Neuronal stem cell (in vitro differentiated cells): ENCODE measurements around the gene CHPF2.

Source experiments
- DNase-seq: peaks from one replicate; pipeline ENCODE4 v3.0.0-alpha.2; 2013; ENCODE audit warnings: low spot score
- H2AFZ ChIP-seq: one replicate; pipeline ENCODE4 v1.6.1; 2013; ENCODE audit warnings: mild to moderate bottlenecking, low read length, inconsistent platforms
- H2AK5ac ChIP-seq: 2 replicates; pipeline ENCODE4 v1.6.1; 2013; ENCODE audit warnings: low read depth, mild to moderate bottlenecking, inconsistent platforms, low read length, moderate library complexity, mixed read lengths
- H2BK120ac ChIP-seq: 2 replicates; pipeline ENCODE4 v1.6.1; 2013; ENCODE audit warnings: low read depth, mild to moderate bottlenecking, inconsistent platforms, low read length, moderate library complexity, mixed read lengths
- H2BK12ac ChIP-seq: one replicate; pipeline ENCODE4 v1.6.1; 2013; ENCODE audit warnings: low read length, inconsistent platforms
- H2BK15ac ChIP-seq: 2 replicates; pipeline ENCODE4 v1.6.1; 2013; ENCODE audit warnings: mild to moderate bottlenecking, low read length, inconsistent platforms, mixed read lengths
- H2BK5ac ChIP-seq: one replicate; pipeline ENCODE4 v1.6.1; 2013; ENCODE audit warnings: inconsistent platforms, mild to moderate bottlenecking, low read length, moderate library complexity
- H3K14ac ChIP-seq: one replicate; pipeline ENCODE4 v1.6.1; 2013; ENCODE audit warnings: low read length, inconsistent platforms
- H3K18ac ChIP-seq: 2 replicates; pipeline ENCODE4 v1.6.1; 2013; ENCODE audit warnings: low read length, inconsistent platforms
- H3K23ac ChIP-seq: 2 replicates; pipeline ENCODE4 v1.6.1; 2013; ENCODE audit warnings: low read depth, mild to moderate bottlenecking, mixed read lengths, low read length, inconsistent platforms; ENCODE audit not compliant: poor library complexity
- H3K27ac ChIP-seq: replicated peaks from 3 replicates; pipeline ENCODE4 v1.5.1; 2013; ENCODE audit warnings: low read length, inconsistent platforms
- H3K27me3 ChIP-seq, 3 experiments: 2 replicates each; pipeline ENCODE4 v1.6.1; 2013; ENCODE audit warnings: low read length in 3 of 3, mild to moderate bottlenecking in 2 of 3, inconsistent platforms in 1 of 3, low read depth in 1 of 3, mixed read lengths in 1 of 3, moderate library complexity in 1 of 3; ENCODE audit not compliant: control insufficient read depth in 3 of 3, insufficient read depth in 3 of 3
- H3K36me3 ChIP-seq, 2 donors: replicated peaks in 1 of 2; 2 replicates each; pipeline ENCODE4 v1.6.1; 2013; ENCODE audit warnings: low read length in 2 of 2; ENCODE audit not compliant: control insufficient read depth in 2 of 2, insufficient read depth in 2 of 2
- H3K4ac ChIP-seq: 2 replicates; pipeline ENCODE4 v1.6.1; 2013; ENCODE audit warnings: inconsistent platforms, mild to moderate bottlenecking, low read length, moderate library complexity
- H3K4me1 ChIP-seq, 2 donors: 1 replicate in 1 of 2; 2 replicates in 1 of 2; pipeline ENCODE4 v1.6.1; 2013; ENCODE audit warnings: low read length in 2 of 2, low read depth in 1 of 2; ENCODE audit not compliant: control insufficient read depth in 2 of 2, insufficient read depth in 1 of 2
- H3K4me2 ChIP-seq: one replicate; pipeline ENCODE4 v1.6.1; 2013; ENCODE audit warnings: mild to moderate bottlenecking, low read length, inconsistent platforms; ENCODE audit not compliant: insufficient read depth, poor library complexity, severe bottlenecking
- H3K4me3 ChIP-seq, 2 donors: 2 replicates each; pipeline ENCODE4 v1.5.1; 2013; ENCODE audit warnings: low read length in 2 of 2, mild to moderate bottlenecking in 2 of 2, inconsistent platforms in 1 of 2, moderate library complexity in 1 of 2
- H3K79me1 ChIP-seq: one replicate; pipeline ENCODE4 v1.6.1; 2013; ENCODE audit warnings: low read depth, mild to moderate bottlenecking, inconsistent platforms, low read length, moderate library complexity
- H3K9ac ChIP-seq: one replicate; pipeline ENCODE4 v1.6.1; 2013; ENCODE audit warnings: mild to moderate bottlenecking, low read depth, low read length, inconsistent platforms; ENCODE audit not compliant: poor library complexity
- H3K9me3 ChIP-seq, 2 donors: replicated peaks in 1 of 2; 2 replicates each; pipeline versions ENCODE3 to v1.6.1; 2013; ENCODE audit warnings: low read length in 2 of 2, mild to moderate bottlenecking in 2 of 2, inconsistent platforms in 1 of 2, low read depth in 1 of 2, mixed read lengths in 1 of 2, moderate library complexity in 1 of 2; ENCODE audit not compliant: control insufficient read depth in 2 of 2, insufficient read depth in 1 of 2
- H4K8ac ChIP-seq: one replicate; pipeline ENCODE4 v1.6.1; 2013; ENCODE audit warnings: low read depth, mild to moderate bottlenecking, inconsistent platforms, low read length, moderate library complexity
- H4K91ac ChIP-seq: one replicate; pipeline ENCODE4 v1.6.1; 2013; ENCODE audit warnings: low read length, low read depth, mild to moderate bottlenecking, inconsistent platforms; ENCODE audit not compliant: poor library complexity
- WGBS, 2 donors: extraction: QIAGEN DNeasy Blood & Tissue Kit; methylation state at CpG; one replicate each; pipeline ENCODE4 v1.1.7; 2013; ENCODE audit warnings: missing lambda C conversion rate in 2 of 2, mixed read lengths in 1 of 2; ENCODE audit not compliant: insufficient read length in 2 of 2, insufficient replicate concordance in 1 of 2; ENCODE audit errors: extremely low coverage in 2 of 2; 5-methylcytosine and 5-hydroxymethylcytosine counted together

Gene CHPF2

DNA sequence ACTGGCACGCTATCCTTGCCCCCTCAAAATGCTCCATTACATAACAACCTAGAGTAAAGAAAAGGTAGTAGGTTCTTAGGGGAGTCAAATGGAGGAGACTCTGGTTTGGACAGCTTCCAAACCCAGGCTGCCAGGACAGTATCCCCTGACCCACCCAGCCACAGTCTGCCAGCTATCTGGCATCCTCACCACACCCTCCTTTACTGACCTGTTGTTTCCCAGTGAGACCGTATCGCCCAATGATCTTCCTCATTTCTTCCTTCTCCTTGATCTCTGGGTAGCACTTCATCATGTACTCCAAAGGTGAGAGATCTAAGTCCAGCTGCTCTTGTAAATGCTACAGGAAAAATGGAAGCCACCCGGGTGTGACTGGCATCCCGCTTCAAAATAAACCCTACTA, 16.9 kb upstream of the CHPF2 start:
- Histone ChIP-seq H2AFZ (no peak overlapping the region), H3K18ac (no peak overlapping the region), H2BK15ac (no peak overlapping the region), H2BK120ac (no peak overlapping the region), H3K4me3 (no peak overlapping the region), H3K27ac (no peak overlapping the region), H3K36me3 (peaks cover 40 to 88% of the 10 kb centered on the region in 2 donors), H3K23ac (no peak overlapping the region), H4K8ac (no peak overlapping the region), H3K79me1 (peaks cover 3% of the 10 kb centered on the region), H2AK5ac (no peak overlapping the region), H3K4me2 (no peak overlapping the region), H4K91ac (no peak overlapping the region), H3K9ac (no peak overlapping the region), H2BK5ac (no peak overlapping the region), H2BK12ac (no peak overlapping the region), H3K14ac (no peak overlapping the region), H3K4ac (no peak overlapping the region), H3K9me3 (no peaks in the 10 kb centered on the region), H3K27me3 (no peaks in the 10 kb centered on the region), H3K4me1 (peaks cover 0 to 4% of the 10 kb centered on the region in 2 donors)
- WGBS, 2 donors: no CpG with 5 or more reads among the region's 5 CpGs
- no peak for DNase-seq

DNA sequence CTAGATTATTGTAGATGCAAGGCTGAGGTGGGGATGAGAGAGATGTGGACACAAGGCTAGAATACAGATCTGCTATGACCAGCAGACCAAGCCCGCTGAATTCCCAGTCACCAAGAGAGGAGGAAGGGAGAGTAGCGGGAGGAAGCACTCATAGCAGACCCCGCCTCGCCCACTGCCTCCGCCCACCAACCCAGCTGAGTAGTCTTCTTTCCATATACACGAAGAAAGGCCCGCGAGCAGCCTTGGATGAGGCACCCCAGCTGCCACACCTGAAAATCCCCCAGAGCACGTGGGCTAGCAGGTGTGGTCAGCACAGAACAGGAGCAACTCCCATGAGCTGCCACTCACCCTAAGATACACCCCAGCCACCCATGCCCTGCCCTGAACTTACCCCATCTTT, 14.1 kb upstream of the CHPF2 start:
- peaks cover 55 to 96% of the 10 kb centered on the region in 2 donors for H3K36me3 ChIP-seq
- no peak overlapping the region for H3K27ac ChIP-seq
- no peak overlapping the region for H3K18ac ChIP-seq
- no peak overlapping the region for H3K9ac ChIP-seq
- no peak overlapping the region for H3K4me3 ChIP-seq
- H2AK5ac ChIP-seq: no peak overlapping the region
- H2BK15ac ChIP-seq: no peak overlapping the region
- H2BK12ac ChIP-seq: no peak overlapping the region
- no peaks in the 10 kb centered on the region for H3K27me3 ChIP-seq
- H4K8ac ChIP-seq: no peak overlapping the region
- H3K79me1 ChIP-seq: peaks cover 3% of the 10 kb centered on the region
- WGBS, 2 donors: no CpG with 5 or more reads among the region's 9 CpGs
- H4K91ac ChIP-seq: no peak overlapping the region
- H3K4me1 ChIP-seq: no peaks in the 10 kb centered on the region
- H3K14ac ChIP-seq: no peak overlapping the region
- DNase-seq: no peak
- H3K9me3 ChIP-seq: no peaks in the 10 kb centered on the region
- H3K23ac ChIP-seq: no peak overlapping the region
- no peak overlapping the region for H3K4ac ChIP-seq
- no peak overlapping the region for H2AFZ ChIP-seq
- peak overlapping the region; percentile 5 for H2BK5ac ChIP-seq
- no peak overlapping the region for H3K4me2 ChIP-seq
- no peak overlapping the region for H2BK120ac ChIP-seq

DNA sequence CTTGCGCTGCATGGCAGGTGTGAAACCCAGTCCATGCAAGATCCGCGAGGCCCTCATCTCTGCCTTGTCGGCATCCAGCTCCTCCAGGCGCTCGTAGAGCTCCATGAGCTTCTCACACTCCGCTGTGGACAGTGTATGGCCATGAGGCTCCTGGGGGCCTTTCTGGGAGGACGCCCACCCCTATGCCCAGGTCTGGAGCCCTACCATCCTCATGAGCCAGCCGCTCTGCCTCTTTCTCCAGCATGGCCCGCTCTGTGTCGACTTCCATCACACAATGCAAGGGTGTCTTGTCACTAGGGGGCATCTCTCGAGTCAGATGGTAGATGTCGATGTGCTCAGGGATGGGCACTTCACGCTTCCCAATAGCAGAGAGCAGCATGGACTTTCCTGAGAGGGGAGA, 8.6 kb upstream of the CHPF2 start:
- no peak overlapping the region for H2AK5ac ChIP-seq
- DNase-seq: no peak
- no peak overlapping the region for H3K4ac ChIP-seq
- no peaks in the 10 kb centered on the region for H3K9me3 ChIP-seq
- H4K91ac ChIP-seq: no peak overlapping the region
- H2BK12ac ChIP-seq: no peak overlapping the region
- no peak overlapping the region for H3K14ac ChIP-seq
- no peak overlapping the region for H2AFZ ChIP-seq
- H3K4me1 ChIP-seq: peaks cover 7 to 15% of the 10 kb centered on the region in 2 donors
- peak overlapping the region; percentile 13 for H3K9ac ChIP-seq
- H3K27ac ChIP-seq: no peak overlapping the region
- H3K18ac ChIP-seq: no peak overlapping the region
- no peak overlapping the region for H3K4me2 ChIP-seq
- peaks cover 6% of the 10 kb centered on the region for H3K79me1 ChIP-seq
- no peak overlapping the region for H2BK5ac ChIP-seq
- no peak overlapping the region for H3K23ac ChIP-seq
- no peak overlapping the region for H4K8ac ChIP-seq
- peaks cover 40 to 68% of the 10 kb centered on the region in 2 donors for H3K36me3 ChIP-seq
- H2BK15ac ChIP-seq: no peak overlapping the region
- no CpG with 5 or more reads among the region's 14 CpGs for WGBS, 2 donors
- H3K4me3 ChIP-seq: no peak overlapping the region
- H3K27me3 ChIP-seq: no peaks in the 10 kb centered on the region
- no peak overlapping the region for H2BK120ac ChIP-seq

DNA sequence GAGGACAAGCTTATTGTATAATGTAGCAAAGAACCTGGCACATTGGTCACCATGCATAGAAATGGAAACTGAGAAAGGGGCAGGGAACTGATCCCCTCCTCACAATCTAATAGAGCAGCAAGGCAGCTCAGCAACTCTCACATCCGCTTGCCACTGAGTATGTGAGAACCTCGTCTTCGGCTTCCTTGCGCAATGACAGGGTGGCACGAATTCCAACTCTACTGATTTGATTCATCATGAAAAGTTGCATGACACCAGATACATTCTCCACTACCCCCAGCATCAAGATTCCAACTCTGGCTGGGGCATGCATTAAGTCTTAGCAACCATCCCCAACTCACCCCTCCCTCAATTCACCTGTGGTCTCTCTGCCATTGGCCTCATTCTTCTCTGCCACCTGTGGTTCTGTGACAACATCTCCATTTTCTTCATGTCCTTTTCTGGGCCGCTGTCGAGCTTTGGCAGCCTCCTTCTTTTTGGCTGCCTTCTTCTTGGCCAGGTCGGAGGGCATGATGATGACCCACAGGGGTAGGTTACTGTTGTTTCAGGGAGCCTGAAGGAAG, 6.3 kb upstream of the CHPF2 start:
- WGBS, 2 donors: no CpG with 5 or more reads among the region's 8 CpGs

More for the DNA sequence above, 6.3 kb upstream of the CHPF2 start:
- Histone ChIP-seq H3K9ac (peak overlapping the region; percentile 98), H3K4me2 (peak overlapping the region; percentile 80), H2BK120ac (no peak overlapping the region), H2AK5ac (no peak overlapping the region), H4K91ac (no peak overlapping the region), H3K27ac (no peak overlapping the region), H3K27me3 (no peaks in the 10 kb centered on the region), H3K79me1 (peaks cover 6% of the 10 kb centered on the region), H3K4ac (no peak overlapping the region), H2BK5ac (no peak overlapping the region), H3K23ac (no peak overlapping the region), H4K8ac (no peak overlapping the region), H3K18ac (no peak overlapping the region), H2AFZ (no peak overlapping the region), H3K14ac (no peak overlapping the region), H3K9me3 (no peaks in the 10 kb centered on the region), H2BK15ac (no peak overlapping the region), H3K36me3 (peaks cover 28 to 47% of the 10 kb centered on the region in 2 donors), H2BK12ac (no peak overlapping the region), H3K4me1 (peaks cover 7 to 16% of the 10 kb centered on the region in 2 donors), H3K4me3 (peak overlapping the region; percentile 84 to 88)
- DNase-seq: no peak
